Fibroblast of skin of right quadriceps (primary cell): ENCODE data around the gene HSPA9.
A peak's percentile ranks its signal among the peaks of the same experiment; 100 is the strongest.

ENCODE experiments used
- DNase-seq: peaks from one replicate; pipeline ENCODE4 v3.0.0-alpha.2; 2013

The HSPA9 gene

GRCh38 chr5:138595180-138595795 lies 20.1 kb upstream of the HSPA9 start:
- DNase-seq: no peak

- DNase-seq: no peak
These were observed 19.3 kb upstream of the HSPA9 start for GRCh38 chr5:138594305-138595058.

- no peak for DNase-seq
These were observed 13.0 kb upstream of the HSPA9 start for GRCh38 chr5:138588013-138588788.

- DNase-seq: no peak
These were observed 10.0 kb upstream of the HSPA9 start for GRCh38 chr5:138585157-138585556.

- no peak for DNase-seq
These were observed 8.9 kb upstream of the HSPA9 start for GRCh38 chr5:138583984-138584637.

GRCh38 chr5:138582959-138583358 lies 7.8 kb upstream of the HSPA9 start:
- DNase-seq: no peak

GRCh38 chr5:138580777-138581176 lies 5.6 kb upstream of the HSPA9 start:
- no peak for DNase-seq

GRCh38 chr5:138580001-138580400 lies 4.8 kb upstream of the HSPA9 start:
- no peak for DNase-seq

- no peak for DNase-seq
These were observed 4.3 kb upstream of the HSPA9 start for GRCh38 chr5:138579517-138579863.

- DNase-seq: no peak
These were observed 2.3 kb upstream of the HSPA9 start for GRCh38 chr5:138577452-138577851.

- DNase-seq: no peak
These were observed 432 bp downstream of the HSPA9 start for GRCh38 chr5:138574744-138575193.

GRCh38 chr5:138573949-138574670 lies 1.1 kb downstream of the HSPA9 start:
- peak; percentile 29 for DNase-seq

- no peak for DNase-seq
These were observed 2.0 kb downstream of the HSPA9 start for GRCh38 chr5:138573223-138573622.

GRCh38 chr5:138570871-138571270 lies 4.3 kb downstream of the HSPA9 start:
- DNase-seq: no peak

- no peak for DNase-seq
These were observed 5.4 kb downstream of the HSPA9 start for GRCh38 chr5:138569782-138570181.

GRCh38 chr5:138568061-138568824 lies 7.0 kb downstream of the HSPA9 start:
- DNase-seq: no peak

- DNase-seq: no peak
These were observed 8.4 kb downstream of the HSPA9 start for GRCh38 chr5:138566792-138567191.

- no peak for DNase-seq
These were observed 9.9 kb downstream of the HSPA9 start for GRCh38 chr5:138565100-138565821.

- no peak for DNase-seq
These were observed 11.0 kb downstream of the HSPA9 start for GRCh38 chr5:138564242-138564641.

- DNase-seq: no peak
These were observed 11.7 kb downstream of the HSPA9 start for GRCh38 chr5:138563340-138564118.
